HEK293 (cell line): ENCODE results near the gene ARHGAP24.

Experiments used
- CTCF ChIA-PET: fragments of 350-600 bp; formaldehyde crosslinking; extraction: SDS; loops from one replicate; lab custom pipeline; 2021; ENCODE audit warnings: antibody characterized with exemption; lab: Yijun Ruan, JAX
- POLR2A ChIA-PET: fragments of 300-600 bp; formaldehyde crosslinking; extraction: SDS; loops from one replicate; lab custom pipeline; 2020; ENCODE audit warnings: antibody characterized with exemption, inconsistent platforms; lab: Yijun Ruan, JAX
- H3K27ac ChIP-seq: fragments of 200-500 bp; sonication (Bioruptor generic); 2 replicates; pipeline ENCODE4 v1.5.1; 2014; ENCODE audit warnings: low read depth, low read length, control low read depth, inconsistent platforms; ENCODE audit errors: extremely low read depth
- H3K36me3 ChIP-seq, 2 experiments: fragments of 200-500 bp in 1 of 2; sonication (Bioruptor generic) in 1 of 2; 1 replicate in 1 of 2; 2 replicates in 1 of 2; pipeline ENCODE4 v1.5.1; 2014 to 2017; ENCODE audit warnings: inconsistent platforms in 2 of 2, low read length in 2 of 2; ENCODE audit not compliant: control insufficient read depth in 2 of 2, insufficient read depth in 1 of 2
- H3K4me1 ChIP-seq: fragments of 200-500 bp; sonication (Bioruptor generic); 2 replicates; pipeline ENCODE4 v1.5.1; 2014; ENCODE audit warnings: mild to moderate bottlenecking, low read length, inconsistent platforms; ENCODE audit not compliant: control insufficient read depth, insufficient read depth
- H3K4me3 ChIP-seq: 2 replicates; pipeline ENCODE4 v1.5.1; 2011; ENCODE audit warnings: low read depth, mild to moderate bottlenecking, control low read depth, low read length, moderate library complexity
- H3K9me3 ChIP-seq: fragments of 200-500 bp; sonication (Bioruptor generic); 2 replicates; pipeline ENCODE4 v1.5.1; 2014; ENCODE audit warnings: low read depth, low read length, inconsistent platforms; ENCODE audit not compliant: control insufficient read depth, insufficient read depth
- BCL6B ChIP-seq: fragments of 450-650 bp; formaldehyde crosslinking; IDR thresholded peaks from 2 replicates; pipeline ENCODE4 v1.5.1; 2017; ENCODE audit warnings: missing biosample characterization, missing genetic modification characterization
- GLIS2 ChIP-seq: fragments of 450-650 bp; formaldehyde crosslinking; IDR thresholded peaks from 2 replicates; pipeline ENCODE4 v1.5.1; 2016; ENCODE audit warnings: missing biosample characterization, missing genetic modification characterization
- KLF7 ChIP-seq: fragments of 450-650 bp; formaldehyde crosslinking; IDR thresholded peaks from 2 replicates; pipeline ENCODE4 v1.5.1; 2016; ENCODE audit warnings: missing biosample characterization, missing genetic modification characterization, borderline replicate concordance
- REPIN1 ChIP-seq: fragments of 450-650 bp; formaldehyde crosslinking; IDR thresholded peaks from 2 replicates; pipeline ENCODE4 v1.5.1; 2017; ENCODE audit warnings: missing biosample characterization, missing genetic modification characterization, low read depth
- TCF7L2 ChIP-seq: IDR thresholded peaks from 2 replicates; pipeline ENCODE4 v1.6.1; 2011; ENCODE audit warnings: low read depth, mild to moderate bottlenecking, inconsistent platforms, low read length, moderate library complexity, borderline replicate concordance
- WT1 ChIP-seq: fragments of 450-650 bp; formaldehyde crosslinking; IDR thresholded peaks from 2 replicates; pipeline ENCODE4 v1.5.1; 2016; ENCODE audit warnings: missing biosample characterization, missing genetic modification characterization
- YY2 ChIP-seq: fragments of 450-650 bp; formaldehyde crosslinking; IDR thresholded peaks from 2 replicates; pipeline ENCODE4 v1.5.1; 2016; ENCODE audit warnings: missing biosample characterization, missing genetic modification characterization
- ZBTB44 ChIP-seq: fragments of 450-650 bp; IDR thresholded peaks from 2 replicates; pipeline ENCODE4 v1.5.1; 2018; ENCODE audit warnings: missing biosample characterization, mild to moderate bottlenecking, missing genetic modification characterization
- ZFHX2 ChIP-seq: fragments of 450-650 bp; formaldehyde crosslinking; conservative IDR thresholded peaks from 2 replicates; pipeline ENCODE4 v1.5.1; 2016; ENCODE audit warnings: missing biosample characterization, missing genetic modification characterization
- ZFP41 ChIP-seq: fragments of 450-650 bp; formaldehyde crosslinking; IDR thresholded peaks from 2 replicates; pipeline ENCODE4 v1.5.1; 2016; ENCODE audit warnings: missing biosample characterization, missing genetic modification characterization, borderline replicate concordance
- ZNF132 ChIP-seq: fragments of 450-650 bp; formaldehyde crosslinking; IDR thresholded peaks from 2 replicates; pipeline ENCODE4 v1.5.1; 2017; ENCODE audit warnings: missing biosample characterization, missing genetic modification characterization, borderline replicate concordance
- ZNF16 ChIP-seq: fragments of 450-650 bp; formaldehyde crosslinking; IDR thresholded peaks from 2 replicates; pipeline ENCODE4 v1.5.1; 2016; ENCODE audit warnings: low read depth, missing biosample characterization, missing genetic modification characterization
- ZNF19 ChIP-seq: fragments of 450-650 bp; formaldehyde crosslinking; IDR thresholded peaks from 2 replicates; pipeline ENCODE4; 2016; ENCODE audit warnings: missing biosample characterization, missing genetic modification characterization, low read depth
- ZNF202 ChIP-seq: fragments of 450-650 bp; formaldehyde crosslinking; IDR thresholded peaks from 2 replicates; pipeline ENCODE4 v1.5.1; 2016; ENCODE audit warnings: missing biosample characterization, missing genetic modification characterization, borderline replicate concordance
- ZNF280D ChIP-seq: fragments of 450-650 bp; formaldehyde crosslinking; IDR thresholded peaks from 2 replicates; pipeline ENCODE4 v1.5.1; 2016; ENCODE audit warnings: missing biosample characterization, missing genetic modification characterization
- ZNF302 ChIP-seq: fragments of 450-650 bp; formaldehyde crosslinking; IDR thresholded peaks from 2 replicates; pipeline ENCODE4 v1.5.1; 2016; ENCODE audit warnings: missing biosample characterization, missing genetic modification characterization, low read depth
- ZNF354C ChIP-seq: fragments of 450-650 bp; formaldehyde crosslinking; IDR thresholded peaks from 2 replicates; pipeline ENCODE4 v1.5.1; 2016; ENCODE audit warnings: missing biosample characterization, missing genetic modification characterization, low read depth, borderline replicate concordance
- ZNF514 ChIP-seq: fragments of 450-650 bp; formaldehyde crosslinking; IDR thresholded peaks from 2 replicates; pipeline ENCODE4 v1.5.1; 2016; ENCODE audit warnings: missing biosample characterization, missing genetic modification characterization
- ZNF529 ChIP-seq: fragments of 450-650 bp; formaldehyde crosslinking; IDR thresholded peaks from 2 replicates; pipeline ENCODE4 v1.5.1; 2017; ENCODE audit warnings: missing genetic modification characterization, missing biosample characterization; ENCODE audit not compliant: insufficient replicate concordance
- ZNF530 ChIP-seq: fragments of 450-650 bp; formaldehyde crosslinking; IDR thresholded peaks from 2 replicates; pipeline ENCODE4 v1.5.1; 2016; ENCODE audit warnings: low read depth, missing biosample characterization, missing genetic modification characterization
- ZNF561 ChIP-seq: fragments of 450-650 bp; IDR thresholded peaks from 2 replicates; pipeline ENCODE4 v1.5.1; 2018; ENCODE audit warnings: missing biosample characterization, missing genetic modification characterization, borderline replicate concordance
- ZNF580 ChIP-seq: fragments of 450-650 bp; formaldehyde crosslinking; IDR thresholded peaks from 2 replicates; pipeline ENCODE4 v1.5.1; 2016; ENCODE audit warnings: missing biosample characterization, missing genetic modification characterization
- ZNF596 ChIP-seq: fragments of 450-650 bp; IDR thresholded peaks from 2 replicates; pipeline ENCODE4 v1.5.0; 2018; ENCODE audit warnings: missing biosample characterization, mild to moderate bottlenecking, missing genetic modification characterization, moderate library complexity
- ZNF670 ChIP-seq: fragments of 450-650 bp; formaldehyde crosslinking; IDR thresholded peaks from 2 replicates; pipeline ENCODE4 v1.5.1; 2016; ENCODE audit warnings: missing biosample characterization, missing genetic modification characterization, low read depth
- ZNF830 ChIP-seq: fragments of 450-650 bp; IDR thresholded peaks from 2 replicates; pipeline ENCODE4 v1.5.0; 2018; ENCODE audit warnings: missing biosample characterization, missing genetic modification characterization, low read depth, mild to moderate bottlenecking, moderate library complexity
- ZNF843 ChIP-seq: fragments of 450-650 bp; formaldehyde crosslinking; IDR thresholded peaks from 2 replicates; pipeline ENCODE4 v1.5.1; 2016; ENCODE audit warnings: missing biosample characterization, missing genetic modification characterization

The ARHGAP24 gene

GRCh38 chr4:85522277-85522676 is 47.3 kb downstream of the ARHGAP24 start:
- POLR2A ChIA-PET: no interaction called here
- CTCF ChIA-PET: no interaction called here
- H3K36me3 ChIP-seq: no peaks in the 10 kb centered on the region
- no peaks in the 10 kb centered on the region for H3K9me3 ChIP-seq
- H3K4me1 ChIP-seq: no peaks in the 10 kb centered on the region
- no peak overlapping the region for H3K27ac ChIP-seq
- no peak overlapping the region for H3K4me3 ChIP-seq
- no peak for TF ChIP-seq ZNF596 (tag by site-specific recombination)
- TF ChIP-seq ZNF670 (tag by site-specific recombination): no peak
- TF ChIP-seq REPIN1 (tag by site-specific recombination): no peak
- TF ChIP-seq ZNF843: no peak
- TF ChIP-seq YY2 (tag by site-specific recombination): no peak
- no peak for TF ChIP-seq ZNF132 (tag by site-specific recombination)
- TF ChIP-seq ZNF561 (tag by site-specific recombination): no peak
- TF ChIP-seq ZNF529 (tag by site-specific recombination): no peak
- no peak for TF ChIP-seq ZBTB44 (tag by site-specific recombination)
- no peak for TF ChIP-seq ZNF514 (tag by site-specific recombination)
- no peak for TF ChIP-seq ZNF354C (tag by site-specific recombination)
- TF ChIP-seq ZNF302 (tag by site-specific recombination): no peak
- TF ChIP-seq TCF7L2: no peak
- TF ChIP-seq ZNF580 (tag by site-specific recombination): no peak
- no peak for TF ChIP-seq ZFHX2 (tag by site-specific recombination)

GRCh38 chr4:85522836-85523235 is 47.9 kb downstream of the ARHGAP24 start:
- H3K4me1 ChIP-seq: no peaks in the 10 kb centered on the region
- H3K36me3 ChIP-seq: no peaks in the 10 kb centered on the region
- TF ChIP-seq ZNF280D (tag by site-specific recombination) (no peak), ZFP41 (tag by site-specific recombination) (no peak), ZNF530 (no peak), ZNF202 (tag by site-specific recombination) (no peak), KLF7 (tag by site-specific recombination) (no peak), ZNF16 (tag by site-specific recombination) (no peak), WT1 (tag by site-specific recombination) (no peak), REPIN1 (tag by site-specific recombination) (no peak), BCL6B (tag by site-specific recombination) (no peak), ZFHX2 (tag by site-specific recombination) (no peak), ZNF830 (no peak), GLIS2 (tag by site-specific recombination) (no peak), ZNF19 (tag by site-specific recombination) (no peak)
- TF ChIP-seq, all 188 proteins: peak for 0
- ChIA-PET CTCF (no interaction called here), POLR2A (no interaction called here)
- Histone ChIP-seq H3K27ac (no peak overlapping the region), H3K4me3 (no peak overlapping the region), H3K9me3 (no peaks in the 10 kb centered on the region)
